Liver (tissue), 9 donors: ENCODE measurements around the gene SLC12A5. TPM values are rescaled to one million over a fixed set of nuclear protein-coding genes. Genes with fewer than 3 reads are reported as not detected.

ENCODE experiments used
- DNase-seq: peaks from one replicate; pipeline ENCODE4 v3.0.0-alpha.2; 2017; ENCODE audit warnings: low spot score
- H3K27ac ChIP-seq, 2 donors: one replicate each; pipeline ENCODE4 v1.7.0; 2013; ENCODE audit warnings: inconsistent platforms in 2 of 2, low read length in 2 of 2, control low read depth in 1 of 2, low read depth in 1 of 2, mild to moderate bottlenecking in 1 of 2
- H3K27me3 ChIP-seq, 4 donors: one replicate each; pipeline versions ENCODE4 v1.6.1 to v1.7.0; 2013; ENCODE audit warnings: low read length in 3 of 4, inconsistent platforms in 1 of 4, mild to moderate bottlenecking in 1 of 4, moderate library complexity in 1 of 4; ENCODE audit not compliant: control insufficient read depth in 4 of 4, insufficient read depth in 4 of 4
- H3K36me3 ChIP-seq, 4 donors: one replicate each; pipeline versions ENCODE4 v1.6.1 to v1.7.0; 2013; ENCODE audit warnings: low read length in 3 of 4, mild to moderate bottlenecking in 3 of 4, low read depth in 1 of 4, moderate library complexity in 1 of 4; ENCODE audit not compliant: control insufficient read depth in 4 of 4, insufficient read depth in 3 of 4
- H3K4me1 ChIP-seq, 4 donors: one replicate each; pipeline versions ENCODE4 v1.6.1 to v1.7.0; 2013; ENCODE audit warnings: low read length in 3 of 4, mild to moderate bottlenecking in 3 of 4, moderate library complexity in 1 of 4; ENCODE audit not compliant: control insufficient read depth in 4 of 4, insufficient read depth in 4 of 4
- H3K4me3 ChIP-seq, 3 donors: one replicate each; pipeline versions ENCODE4 v1.6.1 to v1.7.0; 2013; ENCODE audit warnings: low read length in 3 of 3, control low read depth in 1 of 3, low read depth in 1 of 3, mild to moderate bottlenecking in 1 of 3
- H3K9ac ChIP-seq, 2 donors: one replicate each; pipeline ENCODE4 v1.7.0; 2013; ENCODE audit warnings: low read length in 2 of 2, mild to moderate bottlenecking in 2 of 2, moderate library complexity in 2 of 2, control low read depth in 1 of 2, low read depth in 1 of 2
- H3K9me3 ChIP-seq, 4 donors: one replicate each; pipeline versions ENCODE4 v1.6.1 to v1.7.0; 2013; ENCODE audit warnings: low read length in 3 of 4; ENCODE audit not compliant: control insufficient read depth in 4 of 4
- CTCF ChIP-seq: fragments of 150-350 bp; IDR thresholded peaks from 2 replicates; pipeline ENCODE4 v1.5.1; 2017; ENCODE audit warnings: improper control_type of control experiment, low read depth, low read length; ENCODE audit not compliant: missing input control
- EGR1 ChIP-seq, 2 donors: IDR thresholded peaks; 2 replicates each; pipeline ENCODE4 v1.6.1; 2016 to 2018; ENCODE audit warnings: antibody characterized with exemption in 2 of 2, low read depth in 2 of 2
- FOXA1 ChIP-seq: IDR thresholded peaks from 2 replicates; pipeline ENCODE4 v1.6.1; 2016; ENCODE audit warnings: antibody characterized with exemption
- FOXA2 ChIP-seq: IDR thresholded peaks from 2 replicates; pipeline ENCODE4 v1.6.1; 2016; ENCODE audit warnings: antibody characterized with exemption
- HNF4A ChIP-seq, 2 donors: conservative IDR thresholded peaks; 2 replicates each; pipeline ENCODE4 v1.6.1; 2016; ENCODE audit warnings: antibody characterized with exemption in 2 of 2, mild to moderate bottlenecking in 2 of 2
- HNF4G ChIP-seq: IDR thresholded peaks from 2 replicates; pipeline ENCODE4 v1.6.1; 2016; ENCODE audit warnings: antibody characterized with exemption
- JUND ChIP-seq, 2 donors: IDR thresholded peaks; 2 replicates each; pipeline ENCODE4 v1.6.1; 2016; ENCODE audit warnings: antibody characterized with exemption in 2 of 2
- NR2F2 ChIP-seq: IDR thresholded peaks from 2 replicates; pipeline ENCODE4 v1.6.1; 2016; ENCODE audit warnings: antibody characterized with exemption
- RAD21 ChIP-seq, 2 donors: IDR thresholded peaks; 2 replicates each; pipeline ENCODE4 v1.6.1; 2016; ENCODE audit warnings: antibody characterized with exemption in 2 of 2, mild to moderate bottlenecking in 2 of 2
- SP1 ChIP-seq: IDR thresholded peaks from 2 replicates; pipeline ENCODE4 v1.6.1; 2018; ENCODE audit warnings: antibody characterized with exemption, mild to moderate bottlenecking
- TAF1 ChIP-seq: conservative IDR thresholded peaks from 2 replicates; pipeline ENCODE4 v1.6.1; 2016; ENCODE audit warnings: antibody characterized with exemption, mild to moderate bottlenecking
- YY1 ChIP-seq: IDR thresholded peaks from 2 replicates; pipeline ENCODE4 v1.6.1; 2016; ENCODE audit warnings: antibody characterized with exemption, mild to moderate bottlenecking
- ZBTB33 ChIP-seq: IDR thresholded peaks from 2 replicates; pipeline ENCODE4 v1.6.1; 2016; ENCODE audit warnings: antibody characterized with exemption
- WGBS: extraction: QIAGEN DNeasy Blood & Tissue Kit; methylation state at CpG from one replicate; pipeline ENCODE4 v1.1.7; 2013; 5-methylcytosine and 5-hydroxymethylcytosine counted together
- polyA plus RNA-seq, 2 donors: library from polyadenylated mRNA; stranded (reverse) in 1 of 2; unstranded in 1 of 2; fragments of 200-250 nt in 1 of 2; fragments of >200 nt in 1 of 2; fragmentation: Nextera tagmentation in 1 of 2; extraction: Ambion mirVana in 1 of 2; gene quantifications; one replicate each; pipeline versions ENCODE4 v1.2.1 to v1.2.3, GENCODE V29; 2013 to 2015
- total RNA-seq, 2 donors: library from RNA; depleted of rRNA; stranded (reverse); fragments of >200 nt; gene quantifications; one replicate each; pipeline ENCODE4 v1.2.3, GENCODE V29; 2014
- TF ChIP-seq, protein P1 (sequence below): IDR thresholded peaks from 2 replicates; pipeline ENCODE4 v1.6.1; 2016; ENCODE audit warnings: antibody characterized with exemption
- TF ChIP-seq, protein P2 (sequence below): IDR thresholded peaks from 2 replicates; pipeline ENCODE4 v1.6.1; 2016; ENCODE audit warnings: antibody characterized with exemption
- TF ChIP-seq, protein P3 (sequence below): IDR thresholded peaks from 2 replicates; pipeline ENCODE4 v1.6.1; 2016; ENCODE audit warnings: antibody characterized with exemption, mild to moderate bottlenecking
- donor health status: healthy.
- donor health status: healthy.
- donor health status: healthy.
- donor health status: healthy.
- donor health status: healthy.

SLC12A5 gene
- total and polyA plus RNA-seq, 4 donors: 0.33 to 1.5 TPM; not detected in 2

DNA sequence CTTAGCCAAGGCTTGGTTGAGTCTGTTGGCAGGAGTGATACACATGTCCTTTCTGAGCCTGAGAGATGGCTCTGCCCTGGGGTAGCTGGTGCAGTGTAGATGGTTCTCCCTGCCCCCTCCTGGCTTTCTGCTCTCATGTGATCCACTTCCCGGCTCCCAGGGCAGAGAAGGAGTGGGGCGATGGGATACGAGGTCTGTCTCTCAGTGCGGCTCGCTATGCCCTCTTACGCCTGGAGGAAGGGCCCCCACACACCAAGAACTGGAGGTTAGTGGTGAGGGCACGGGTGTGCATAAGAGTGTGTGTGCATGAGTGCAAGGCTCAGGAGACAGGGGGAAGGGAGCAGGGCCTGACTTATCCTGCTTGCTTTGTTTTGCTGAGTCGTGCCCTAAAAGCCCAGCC, 18.8 kb downstream of the SLC12A5 start:
- WGBS: 75% methylated on average over 8 of the region's 8 CpGs
- TF ChIP-seq, protein P1, sequence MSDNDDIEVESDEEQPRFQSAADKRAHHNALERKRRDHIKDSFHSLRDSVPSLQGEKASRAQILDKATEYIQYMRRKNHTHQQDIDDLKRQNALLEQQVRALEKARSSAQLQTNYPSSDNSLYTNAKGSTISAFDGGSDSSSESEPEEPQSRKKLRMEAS: no peak
- TF ChIP-seq ZBTB33 (no peak), EGR1 (IDR thresholded peaks at IDR 0.05; ENCODE audit: low read depth in 2 of 2) (no peak), HNF4G (no peak), FOXA2 (no peak), FOXA1 (no peak), TAF1 (no peak), RAD21 (IDR thresholded peaks at IDR 0.05) (no peak), YY1 (no peak)
- TF ChIP-seq, protein P2, sequence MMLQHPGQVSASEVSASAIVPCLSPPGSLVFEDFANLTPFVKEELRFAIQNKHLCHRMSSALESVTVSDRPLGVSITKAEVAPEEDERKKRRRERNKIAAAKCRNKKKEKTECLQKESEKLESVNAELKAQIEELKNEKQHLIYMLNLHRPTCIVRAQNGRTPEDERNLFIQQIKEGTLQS: no peak
- TF ChIP-seq, protein P3, sequence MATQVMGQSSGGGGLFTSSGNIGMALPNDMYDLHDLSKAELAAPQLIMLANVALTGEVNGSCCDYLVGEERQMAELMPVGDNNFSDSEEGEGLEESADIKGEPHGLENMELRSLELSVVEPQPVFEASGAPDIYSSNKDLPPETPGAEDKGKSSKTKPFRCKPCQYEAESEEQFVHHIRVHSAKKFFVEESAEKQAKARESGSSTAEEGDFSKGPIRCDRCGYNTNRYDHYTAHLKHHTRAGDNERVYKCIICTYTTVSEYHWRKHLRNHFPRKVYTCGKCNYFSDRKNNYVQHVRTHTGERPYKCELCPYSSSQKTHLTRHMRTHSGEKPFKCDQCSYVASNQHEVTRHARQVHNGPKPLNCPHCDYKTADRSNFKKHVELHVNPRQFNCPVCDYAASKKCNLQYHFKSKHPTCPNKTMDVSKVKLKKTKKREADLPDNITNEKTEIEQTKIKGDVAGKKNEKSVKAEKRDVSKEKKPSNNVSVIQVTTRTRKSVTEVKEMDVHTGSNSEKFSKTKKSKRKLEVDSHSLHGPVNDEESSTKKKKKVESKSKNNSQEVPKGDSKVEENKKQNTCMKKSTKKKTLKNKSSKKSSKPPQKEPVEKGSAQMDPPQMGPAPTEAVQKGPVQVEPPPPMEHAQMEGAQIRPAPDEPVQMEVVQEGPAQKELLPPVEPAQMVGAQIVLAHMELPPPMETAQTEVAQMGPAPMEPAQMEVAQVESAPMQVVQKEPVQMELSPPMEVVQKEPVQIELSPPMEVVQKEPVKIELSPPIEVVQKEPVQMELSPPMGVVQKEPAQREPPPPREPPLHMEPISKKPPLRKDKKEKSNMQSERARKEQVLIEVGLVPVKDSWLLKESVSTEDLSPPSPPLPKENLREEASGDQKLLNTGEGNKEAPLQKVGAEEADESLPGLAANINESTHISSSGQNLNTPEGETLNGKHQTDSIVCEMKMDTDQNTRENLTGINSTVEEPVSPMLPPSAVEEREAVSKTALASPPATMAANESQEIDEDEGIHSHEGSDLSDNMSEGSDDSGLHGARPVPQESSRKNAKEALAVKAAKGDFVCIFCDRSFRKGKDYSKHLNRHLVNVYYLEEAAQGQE: no peak

DNA sequence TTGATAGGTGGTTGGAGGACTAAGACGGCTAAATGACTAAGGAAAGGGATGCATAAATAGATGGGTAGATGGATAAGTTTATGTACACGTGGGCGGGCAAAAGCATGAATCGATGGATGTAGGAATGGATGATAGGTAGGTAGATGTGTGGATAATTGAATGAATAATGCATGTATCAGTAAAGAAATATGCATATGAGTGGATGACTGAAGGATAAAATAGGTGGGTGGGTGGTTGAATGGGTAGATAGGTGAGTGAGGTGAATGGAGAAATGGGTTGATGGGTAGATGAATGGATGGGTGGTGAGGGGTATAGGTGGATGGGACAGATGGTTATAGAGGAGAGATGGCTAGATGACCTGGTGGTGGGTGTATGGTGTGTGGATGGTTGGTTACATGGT, 20.2 kb downstream of the SLC12A5 start:
- Histone ChIP-seq H3K36me3 (no peaks in the 10 kb centered on the region), H3K9me3 (no peaks in the 10 kb centered on the region), H3K4me1 (no peaks in the 10 kb centered on the region), H3K27me3 (no peaks in the 10 kb centered on the region), H3K27ac (no peak overlapping the region), H3K4me3 (no peak overlapping the region), H3K9ac (no peak overlapping the region)
- no peak for DNase-seq
- TF ChIP-seq FOXA2: no peak
- TF ChIP-seq ZBTB33: no peak
- no peak for TF ChIP-seq HNF4A (conservative IDR thresholded peaks at IDR 0.05)
- no peak for TF ChIP-seq EGR1 (IDR thresholded peaks at IDR 0.05; ENCODE audit: low read depth in 2 of 2)
- no peak for TF ChIP-seq CTCF
- TF ChIP-seq NR2F2: no peak
- no peak for TF ChIP-seq FOXA1
- TF ChIP-seq SP1: no peak
- no peak for TF ChIP-seq JUND (IDR thresholded peaks at IDR 0.05)
- TF ChIP-seq, protein P2: no peak
- TF ChIP-seq, protein P1: no peak
- no peak for TF ChIP-seq HNF4G
- no peak for TF ChIP-seq TAF1
- 87% methylated on average over 4 of the region's 4 CpGs for WGBS

More for the DNA sequence above, 18.8 kb downstream of the SLC12A5 start:
- H3K9me3 ChIP-seq: no peaks in the 10 kb centered on the region
- no peaks in the 10 kb centered on the region for H3K4me1 ChIP-seq
- H3K9ac ChIP-seq: no peak overlapping the region
- no peak overlapping the region for H3K27ac ChIP-seq
- no peak overlapping the region for H3K4me3 ChIP-seq
- H3K36me3 ChIP-seq: no peaks in the 10 kb centered on the region
- DNase-seq: no peak
- H3K27me3 ChIP-seq: peaks cover 0 to 2% (median under 1%) of the 10 kb centered on the region in 4 donors
